DMS153 treated with DMSO at 0.1 percent for 48 hours (cell line): ENCODE data around the gene RBM20.
A peak's percentile ranks its signal among the peaks of the same experiment; 100 is the strongest.
"Not testable (repeated sequence)": the region's sequence is repeated elsewhere in the genome, so short reads cannot be mapped to it uniquely, and the experiment has no call there.

Source experiments
- DNase-seq: peaks from one replicate; lab custom pipeline; 2025; ENCODE audit not compliant: unreplicated experiment; lab: John Stamatoyannopoulos, UW

Gene RBM20

GRCh38 chr10:110625356-110625894 is 18.7 kb upstream of the RBM20 start:
- DNase-seq = no peak

GRCh38 chr10:110625951-110626855 is 17.9 kb upstream of the RBM20 start:
- no peak for DNase-seq

DNA sequence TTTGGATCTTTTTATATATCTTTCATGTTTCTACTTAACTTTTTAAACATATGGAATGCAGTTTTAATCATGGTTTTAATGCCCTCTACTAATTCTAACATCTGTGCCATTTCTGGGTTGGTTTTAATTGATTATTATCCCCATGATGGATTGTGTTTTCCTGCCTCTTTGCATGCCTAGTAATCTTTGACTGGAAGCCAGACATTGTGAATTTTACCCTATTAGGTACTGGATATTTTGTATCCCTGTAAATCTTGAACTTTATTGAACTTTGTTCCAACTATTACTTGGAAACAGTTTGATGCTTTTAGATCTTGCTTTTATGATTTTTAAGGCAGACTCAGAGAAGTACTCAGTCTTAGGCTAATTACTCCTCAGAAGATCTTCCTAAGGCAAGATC is 16.0 kb upstream of the RBM20 start:
- no peak for DNase-seq

DNA sequence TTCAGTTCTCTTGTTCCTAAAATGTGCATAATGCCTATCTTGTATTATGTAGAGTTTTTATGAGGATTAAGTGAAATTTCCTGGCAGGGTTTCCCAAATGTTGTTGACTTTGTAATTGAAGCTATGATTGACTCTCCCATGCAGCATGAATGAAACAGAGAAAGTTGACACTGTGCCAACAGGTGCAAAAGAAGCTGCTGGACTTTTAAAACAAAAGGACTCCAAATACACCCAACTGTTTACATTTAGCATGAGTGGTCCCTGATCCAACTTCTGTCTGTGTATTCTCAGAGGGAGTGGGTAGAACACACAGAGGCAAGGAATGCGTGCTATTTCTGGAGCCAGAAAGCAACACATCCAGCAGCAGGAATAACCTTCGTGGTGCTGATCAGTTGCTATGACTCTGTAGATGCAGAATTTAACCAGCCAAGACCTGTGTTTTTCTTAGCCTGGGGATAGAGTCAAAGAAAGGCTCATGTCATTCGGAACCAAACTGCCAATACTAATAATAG is 14.4 kb upstream of the RBM20 start:
- DNase-seq = peak; percentile 93

DNA sequence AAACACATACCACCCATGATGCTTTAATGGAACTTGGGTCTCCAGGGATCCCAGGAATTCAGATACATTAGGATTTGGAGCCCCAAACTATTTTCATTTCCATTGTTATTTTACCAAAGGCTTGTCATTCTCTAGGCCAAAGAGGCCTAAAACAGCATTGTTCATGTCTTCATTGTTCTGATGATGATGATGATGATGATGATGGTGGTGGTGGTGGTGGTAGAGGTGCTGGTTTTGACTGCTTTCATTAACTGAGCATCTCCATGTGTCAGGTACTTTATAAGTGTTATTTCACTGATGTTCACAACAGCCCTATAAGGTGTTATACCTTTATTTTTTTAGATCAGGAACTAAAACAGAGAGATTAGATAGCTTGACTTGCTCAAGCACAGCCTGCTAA is 12.2 kb upstream of the RBM20 start:
- no peak for DNase-seq

DNA sequence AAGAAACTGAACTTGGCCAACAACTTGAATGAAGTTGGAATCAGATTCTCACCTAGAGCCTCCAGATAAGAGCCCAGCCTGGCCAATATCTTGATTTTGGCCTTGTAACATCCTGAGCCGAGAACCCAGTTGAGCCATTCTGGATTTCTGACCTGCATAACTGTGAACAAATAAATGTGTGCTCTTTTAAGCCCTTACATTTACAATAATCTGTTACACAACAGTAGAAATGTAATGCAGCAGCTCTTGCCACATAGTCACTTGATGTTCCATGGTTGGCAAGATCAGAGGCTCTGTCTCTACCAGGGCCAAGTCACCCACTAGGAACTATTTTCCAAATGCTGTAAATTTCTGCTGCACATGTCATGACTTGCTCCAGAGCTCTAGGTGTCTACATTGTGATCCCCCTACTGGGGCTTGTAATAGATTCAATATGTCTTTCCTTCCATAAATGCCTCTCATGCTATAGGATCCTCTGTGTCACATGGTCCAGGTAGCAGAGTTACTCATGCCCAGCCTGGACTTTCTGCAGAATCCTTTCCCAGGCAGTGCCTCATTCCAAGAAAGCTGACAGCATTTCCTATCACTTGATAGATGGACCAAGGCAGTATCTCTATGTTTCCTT is 11.4 kb upstream of the RBM20 start:
- DNase-seq = no peak

DNA sequence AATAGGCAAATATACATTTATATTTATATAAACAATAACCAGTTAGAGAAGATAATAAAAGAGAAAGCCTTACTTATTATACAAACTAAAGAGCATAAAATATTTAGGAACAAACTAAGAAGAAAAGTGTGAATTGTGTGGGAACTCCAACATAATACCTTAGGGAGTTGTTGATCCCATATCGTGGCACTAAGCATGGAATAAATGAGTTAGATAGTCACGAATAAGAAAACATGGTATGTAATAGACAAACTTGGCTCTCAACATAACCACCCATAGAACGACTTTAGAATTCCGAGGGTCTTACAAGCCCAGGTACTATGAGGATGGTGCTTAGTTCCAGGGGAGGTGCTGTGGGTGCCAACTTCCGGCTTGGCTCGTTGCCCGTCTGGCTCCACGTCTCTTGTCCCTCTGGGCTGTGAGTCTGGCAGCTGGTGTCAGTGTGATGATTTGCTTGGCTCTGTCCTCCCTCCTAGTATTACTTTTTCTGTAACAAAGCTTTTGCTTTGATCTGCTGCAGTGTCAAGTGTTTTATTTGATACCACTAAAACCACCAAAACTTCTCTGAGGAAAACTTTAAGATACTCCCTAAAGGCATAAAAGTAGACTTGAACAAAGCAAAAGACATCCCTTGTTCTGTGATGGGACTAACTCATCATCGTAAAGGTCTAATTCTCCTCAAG is 9.5 kb upstream of the RBM20 start:
- peak; percentile 86 for DNase-seq

GRCh38 chr10:110636572-110636931 is 7.6 kb upstream of the RBM20 start:
- no peak for DNase-seq

DNA sequence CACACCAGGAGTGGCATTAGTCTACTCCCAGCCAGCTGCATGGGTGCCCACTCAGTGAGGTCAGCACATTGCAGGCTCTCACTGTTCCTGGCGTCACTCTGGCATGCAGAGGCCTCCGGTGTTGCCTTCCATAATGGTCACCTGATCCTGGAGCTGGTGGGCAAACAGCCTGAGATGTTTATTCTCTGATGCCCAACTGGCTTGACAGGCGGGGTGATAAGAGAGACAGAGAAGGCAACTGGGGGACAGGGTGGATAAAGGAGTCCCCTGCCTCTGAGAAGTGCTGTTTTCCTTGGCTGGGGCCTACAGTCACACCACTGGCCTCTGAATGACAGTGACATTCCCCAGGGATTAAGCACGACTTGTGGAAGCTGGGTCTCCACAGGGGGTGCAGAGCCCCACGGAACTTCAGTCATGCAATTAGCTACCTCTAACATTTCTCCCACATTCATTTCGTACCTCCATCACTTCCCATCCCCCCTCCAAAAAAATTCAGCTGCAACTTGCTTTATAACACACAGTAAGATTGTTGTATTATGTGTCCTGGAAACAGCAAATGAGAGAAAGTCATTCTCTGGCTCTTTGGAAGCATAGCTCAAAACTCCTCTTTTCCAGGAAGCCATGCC is 7.1 kb upstream of the RBM20 start:
- DNase-seq = no peak

DNA sequence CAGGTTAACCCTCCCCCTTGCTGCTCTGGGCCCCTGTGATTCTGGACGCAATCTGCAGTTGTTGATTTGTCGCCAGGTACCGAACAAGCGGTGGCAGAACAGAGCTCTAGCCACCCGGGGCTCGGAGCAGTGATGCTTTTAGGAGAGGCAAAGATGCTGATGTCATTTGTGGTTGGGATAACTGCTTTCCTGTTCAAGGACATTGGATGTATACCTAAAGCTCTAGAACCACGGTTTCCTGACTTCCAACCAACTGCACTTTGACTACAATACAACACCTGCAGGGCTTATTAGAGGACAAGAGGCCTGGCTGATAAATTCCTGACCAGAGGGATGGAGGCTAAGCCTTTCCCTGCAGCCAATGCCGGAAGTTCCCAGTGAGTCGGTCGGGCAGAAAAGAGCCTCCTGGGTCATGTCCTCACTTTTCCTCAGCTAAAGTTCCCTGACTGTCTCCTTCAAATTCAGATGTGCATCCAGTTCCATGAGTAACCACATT is 6.5 kb upstream of the RBM20 start:
- peak; percentile 53 for DNase-seq

GRCh38 chr10:110638319-110638718 is 5.8 kb upstream of the RBM20 start:
- DNase-seq = no peak

- DNase-seq = not testable (repeated sequence)
Measured at GRCh38 chr10:110639046-110639445, 5.1 kb upstream of the RBM20 start.

DNA sequence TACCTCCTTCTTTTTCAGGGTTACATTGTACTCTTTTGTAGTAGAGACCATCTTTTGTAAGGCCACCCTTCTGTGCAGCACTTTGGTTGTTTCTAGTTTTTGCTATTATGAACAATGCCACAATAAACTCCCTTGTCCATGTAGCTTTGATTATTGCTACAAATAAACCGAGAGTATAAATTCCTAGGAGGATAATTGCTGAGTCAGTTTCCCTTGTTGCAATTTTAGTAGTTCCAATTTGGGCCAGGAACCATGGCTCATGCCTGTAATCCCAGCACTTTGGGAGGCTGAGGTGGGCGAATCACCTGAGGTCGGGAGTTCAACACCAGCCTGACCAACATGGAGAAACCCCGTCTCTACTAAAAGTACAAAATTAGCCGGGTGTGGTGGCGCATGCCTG is 4.3 kb upstream of the RBM20 start:
- not testable (repeated sequence) for DNase-seq

DNA sequence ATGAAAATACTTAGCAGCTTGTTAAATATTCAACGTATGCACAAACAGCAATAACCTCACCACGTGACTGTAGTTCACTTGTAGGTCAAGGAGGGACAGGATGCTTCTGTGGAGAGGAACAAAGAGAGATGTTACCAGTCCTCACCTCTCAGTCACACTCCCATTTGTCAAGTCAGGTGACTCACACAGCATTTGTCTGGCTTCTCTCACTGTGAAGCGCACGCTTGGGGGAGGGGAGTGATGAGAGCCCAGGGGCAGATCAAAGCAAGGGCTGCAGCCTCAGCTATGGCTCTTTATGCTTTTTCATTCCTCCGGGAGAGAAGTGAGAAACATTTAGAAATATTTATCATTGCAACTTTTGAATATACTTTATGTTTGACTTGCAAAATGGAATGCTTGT is 2.9 kb upstream of the RBM20 start:
- DNase-seq = peak; percentile 52

- DNase-seq = no peak
Measured at GRCh38 chr10:110642204-110643034, 1.7 kb upstream of the RBM20 start.

DNA sequence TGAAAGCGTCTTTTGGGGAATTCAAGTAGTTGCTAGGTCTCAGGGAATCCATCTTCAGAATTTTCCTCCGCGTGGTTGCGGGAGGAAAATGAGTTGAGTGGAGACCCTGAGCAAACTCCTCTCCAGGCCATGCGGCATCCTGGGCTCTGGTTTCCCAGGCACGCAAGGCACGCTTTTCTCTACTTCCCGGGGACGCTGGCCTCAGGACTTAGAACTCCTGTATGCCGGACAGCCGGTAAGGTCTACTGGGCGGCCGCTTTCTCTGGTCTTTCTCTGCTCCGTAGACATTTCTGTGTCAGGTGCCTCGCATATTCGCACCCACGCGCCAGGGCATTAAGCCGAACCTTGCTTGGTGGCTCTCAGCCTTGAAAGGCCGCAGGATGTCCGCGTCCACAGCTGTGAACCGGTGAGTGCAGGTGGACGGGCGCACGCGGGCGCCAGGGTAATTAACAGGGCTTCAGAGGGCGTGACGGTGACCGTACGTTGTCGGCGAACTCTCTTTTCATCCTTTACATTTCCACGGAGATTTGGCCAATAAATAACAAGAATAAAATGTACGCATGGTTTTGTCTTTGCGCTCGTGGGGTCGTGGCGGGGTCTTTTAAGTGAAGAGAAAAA is 992 bp upstream of the RBM20 start:
- no peak for DNase-seq

DNA sequence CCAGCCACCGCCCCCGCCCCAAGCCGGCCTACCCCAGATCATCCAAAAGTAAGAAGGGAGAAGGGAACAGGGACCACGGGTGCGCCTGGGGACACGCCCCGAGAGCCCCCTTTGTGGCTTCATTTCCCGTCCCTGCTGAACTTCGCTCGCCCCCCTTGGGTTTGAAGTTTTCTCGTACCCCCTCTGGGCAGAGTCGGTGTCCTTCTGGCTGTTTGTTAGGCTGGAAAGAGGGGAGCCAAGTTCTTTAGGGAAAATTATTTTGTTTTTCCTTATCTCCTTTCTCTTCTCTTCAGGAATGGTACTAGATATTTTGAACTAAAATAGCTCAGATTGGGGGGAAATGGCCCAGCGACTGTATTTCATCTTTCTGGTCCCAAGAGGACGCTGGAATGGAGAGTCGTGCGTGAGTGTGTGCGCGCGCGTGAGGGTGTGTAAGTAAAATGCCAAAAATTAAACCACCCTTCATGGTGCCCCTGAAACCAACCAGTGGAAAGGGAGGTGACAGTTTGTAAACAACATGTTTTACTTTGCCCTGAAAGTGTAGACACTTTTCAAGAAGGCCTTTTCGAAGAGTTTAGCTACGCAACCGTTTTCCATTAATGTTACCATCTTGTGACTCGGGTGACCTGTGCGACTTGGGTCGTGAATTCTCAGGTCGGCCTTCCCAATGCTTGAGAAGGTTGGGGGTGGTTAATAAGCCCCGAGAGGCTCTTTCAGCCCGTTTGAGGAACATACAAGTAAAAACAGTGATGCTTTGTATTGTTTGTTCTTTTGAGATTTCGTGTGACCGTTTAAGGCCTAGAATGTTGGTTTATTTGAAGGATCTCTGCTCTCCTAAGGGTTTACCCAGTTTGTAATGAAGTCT is 694 bp downstream of the RBM20 start:
- no peak for DNase-seq

DNA sequence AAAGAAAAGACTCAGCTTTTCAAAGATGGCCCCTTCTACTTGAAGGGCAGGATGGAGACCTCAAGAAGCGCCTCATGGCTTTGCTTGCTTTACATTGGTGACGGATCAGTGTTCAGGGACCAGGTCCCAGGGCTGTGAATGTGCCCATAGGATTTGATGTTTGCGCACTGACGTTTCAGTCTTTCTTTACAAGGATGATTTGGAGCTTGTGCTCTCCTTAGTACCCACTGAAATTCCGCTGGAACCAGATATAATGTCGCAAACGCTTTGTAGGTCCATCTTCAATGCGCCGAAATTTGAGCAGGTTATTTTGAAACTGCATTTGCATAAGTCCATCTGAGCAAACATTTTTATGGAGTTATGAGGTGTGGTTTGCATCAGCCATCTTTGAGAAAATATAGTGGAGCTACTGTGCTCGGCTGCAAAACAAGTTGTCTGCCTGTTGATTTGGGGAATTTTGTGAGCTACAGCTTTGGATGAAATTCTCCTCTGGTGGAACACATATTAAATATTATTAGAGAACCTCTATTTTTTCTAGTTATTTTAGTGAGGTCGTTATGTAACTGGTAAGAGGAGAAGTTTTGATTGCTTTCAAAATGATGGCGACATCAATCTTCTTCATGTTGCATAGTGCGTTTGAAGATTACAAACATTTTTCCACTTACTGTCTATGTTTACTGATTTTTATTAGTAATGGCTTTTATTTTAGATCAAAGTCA is 2.4 kb downstream of the RBM20 start:
- no peak for DNase-seq
